HCT116 (cell line): ENCODE results near the gene AFDN. TPM values are rescaled to one million over a fixed set of nuclear protein-coding genes. Genes with fewer than 3 reads are reported as not detected.

Experiments used
- ATAC-seq: fragments of 200-7000 bp; cut with Tn5 transposase; 2 replicates; pipeline ENCODE4 v1.9.1; 2020; ENCODE audit warnings: mild to moderate bottlenecking, moderate library complexity
- BruUV-seq: library from RNA; stranded (reverse); fragments of 400-500 nt; replicated peaks from 2 replicates; lab custom pipeline; 2021; lab: Mats Ljungman, UMichigan
- CTCF ChIA-PET: fragments of 300-600 bp; sonication (Branson Sonifier 250); formaldehyde crosslinking; loops from one replicate; lab custom pipeline; 2021; ENCODE audit warnings: antibody characterized with exemption; lab: Charles Lee
- POLR2A ChIA-PET: fragments of 300-600, 350-600 bp; sonication (Branson Sonifier 250); formaldehyde crosslinking; loops from one replicate; lab custom pipeline; 2021; ENCODE audit warnings: antibody characterized with exemption; lab: Charles Lee
- RAD21 ChIA-PET, 2 experiments: fragments of 300-600 bp; sonication (Branson Sonifier 250); formaldehyde crosslinking; loops; one replicate each; lab custom pipeline; 2023; ENCODE audit warnings: low total read pairs in 2 of 2; ENCODE audit not compliant: uncharacterized antibody in 2 of 2, unreplicated experiment in 2 of 2, low non-redundant PET in 1 of 2; lab: Charles Lee
- DNase-seq: peaks from one replicate; pipeline ENCODE4 v3.0.0-alpha.2; 2010; ENCODE audit warnings: low read depth, low spot score
- H2AFZ ChIP-seq: fragments of 200-600 bp; shearing (Covaris generic), sonication (generic); 2 replicates; pipeline ENCODE4 v1.6.1; 2017; ENCODE audit warnings: low read depth, mixed run types, mixed read lengths, antibody characterized with exemption, low read length; ENCODE audit not compliant: poor library complexity, severe bottlenecking
- H3K27ac ChIP-seq: 2 replicates; pipeline ENCODE4 v1.5.1; 2012; ENCODE audit warnings: low read depth, low read length
- H3K27me3 ChIP-seq: fragments of 200-600 bp; sonication (generic); 2 replicates; pipeline ENCODE4 v1.6.1; 2016; ENCODE audit warnings: mixed run types, low read length, mixed read lengths; ENCODE audit not compliant: insufficient read depth
- H3K36me3 ChIP-seq, 2 experiments: fragments of 200-500 bp in 1 of 2; fragments of 200-600 bp in 1 of 2; sonication (Bioruptor generic) in 1 of 2; sonication (generic) in 1 of 2; 2 replicates each; pipeline versions ENCODE4 v1.5.1 to v1.6.1; 2014 to 2016; ENCODE audit warnings: low read length in 2 of 2, inconsistent platforms in 1 of 2, mixed read lengths in 1 of 2, mixed run types in 1 of 2; ENCODE audit not compliant: insufficient read depth in 2 of 2, control insufficient read depth in 1 of 2
- H3K4me1 ChIP-seq, 2 experiments: fragments of 200-600 bp in 1 of 2; sonication (generic) in 1 of 2; 2 replicates each; pipeline versions ENCODE4 v1.5.1 to v1.6.1; 2012 to 2017; ENCODE audit warnings: low read length in 2 of 2, inconsistent platforms in 1 of 2, mild to moderate bottlenecking in 1 of 2, mixed read lengths in 1 of 2, mixed run types in 1 of 2, moderate library complexity in 1 of 2; ENCODE audit not compliant: insufficient read depth in 2 of 2, control insufficient read depth in 1 of 2
- H3K4me2 ChIP-seq: fragments of 200-600 bp; sonication (generic); 2 replicates; pipeline ENCODE4 v1.6.1; 2017; ENCODE audit warnings: mixed run types, low read length, mixed read lengths
- H3K4me3 ChIP-seq, 2 experiments: fragments of 200-600 bp in 1 of 2; sonication (generic) in 1 of 2; replicated peaks in 1 of 2; 2 replicates each; pipeline ENCODE4 v1.5.1; 2011 to 2016; ENCODE audit warnings: low read length in 2 of 2, control low read depth in 1 of 2, low read depth in 1 of 2, mild to moderate bottlenecking in 1 of 2, mixed read lengths in 1 of 2, mixed run types in 1 of 2
- H3K79me2 ChIP-seq: fragments of 200-600 bp; sonication (generic); 2 replicates; pipeline ENCODE4 v1.6.1; 2017; ENCODE audit warnings: mild to moderate bottlenecking, mixed run types, low read length, moderate library complexity, mixed read lengths; ENCODE audit not compliant: insufficient read depth
- H3K9ac ChIP-seq: fragments of 200-600 bp; sonication (generic); 2 replicates; pipeline ENCODE4 v1.6.1; 2016; ENCODE audit warnings: low read length, mixed read lengths
- H3K9me2 ChIP-seq: fragments of 200-600 bp; sonication (generic), shearing (Covaris generic); 2 replicates; pipeline ENCODE4 v1.6.1; 2017; ENCODE audit warnings: mixed run types, mild to moderate bottlenecking, moderate library complexity; ENCODE audit not compliant: insufficient read depth
- H3K9me3 ChIP-seq, 2 experiments: fragments of 200-500 bp in 1 of 2; fragments of 200-600 bp in 1 of 2; sonication (Bioruptor generic) in 1 of 2; sonication (generic) in 1 of 2; 2 replicates each; pipeline ENCODE4 v1.6.1; 2014 to 2017; ENCODE audit warnings: low read length in 2 of 2, mixed read lengths in 2 of 2, inconsistent platforms in 1 of 2, low read depth in 1 of 2, mild to moderate bottlenecking in 1 of 2, mixed run types in 1 of 2, moderate library complexity in 1 of 2; ENCODE audit not compliant: control insufficient read depth in 1 of 2, insufficient read depth in 1 of 2
- H4K20me1 ChIP-seq: fragments of 200-600 bp; sonication (generic), shearing (Covaris generic); 2 replicates; pipeline ENCODE4 v1.6.1; 2017; ENCODE audit warnings: mixed run types, mild to moderate bottlenecking, moderate library complexity; ENCODE audit not compliant: insufficient read depth
- CEBPB ChIP-seq: IDR thresholded peaks from 2 replicates; pipeline ENCODE4 v1.6.1; 2012; ENCODE audit warnings: low read depth
- CTCF ChIP-seq, 3 experiments: fragments of 200-600 bp in 1 of 3; sonication (generic) in 1 of 3; IDR thresholded peaks in 2 of 3; conservative IDR thresholded peaks in 1 of 3; 2 replicates each; pipeline ENCODE4 v1.5.1; 2012 to 2017; ENCODE audit warnings: low read depth in 2 of 3, low read length in 2 of 3, antibody characterized with exemption in 1 of 3, borderline replicate concordance in 1 of 3, control low read depth in 1 of 3, mild to moderate bottlenecking in 1 of 3, mixed read lengths in 1 of 3, mixed run types in 1 of 3, moderate library complexity in 1 of 3; ENCODE audit not compliant: insufficient read depth in 1 of 3
- EGR1 ChIP-seq: IDR thresholded peaks from 2 replicates; pipeline ENCODE4 v1.6.1; 2012; ENCODE audit warnings: low read depth
- ELF1 ChIP-seq: IDR thresholded peaks from 2 replicates; pipeline ENCODE4 v1.6.1; 2012; ENCODE audit warnings: low read depth, borderline replicate concordance
- EZH2 ChIP-seq: fragments of 200-600 bp; sonication (generic); IDR thresholded peaks from 2 replicates; pipeline ENCODE4 v1.6.1; 2017; ENCODE audit warnings: antibody characterized with exemption, mixed run types
- FOSL1 ChIP-seq: IDR thresholded peaks from 2 replicates; pipeline ENCODE4 v1.6.1; 2012; ENCODE audit warnings: low read depth
- POLR2AphosphoS5 ChIP-seq: IDR thresholded peaks from 2 replicates; pipeline ENCODE4 v1.6.1; 2011; ENCODE audit warnings: mild to moderate bottlenecking, low read depth, low read length, moderate library complexity
- RAD21 ChIP-seq: IDR thresholded peaks from 2 replicates; pipeline ENCODE4 v1.6.1; 2012; ENCODE audit warnings: low read depth, mild to moderate bottlenecking
- SIN3A ChIP-seq: IDR thresholded peaks from 2 replicates; pipeline ENCODE4 v1.6.1; 2012; ENCODE audit warnings: low read depth
- SP1 ChIP-seq: IDR thresholded peaks from 2 replicates; pipeline ENCODE4 v1.6.1; 2012; ENCODE audit warnings: low read depth
- ZFX ChIP-seq: fragments of 450-650 bp; IDR thresholded peaks from 2 replicates; pipeline ENCODE4 v1.6.1; 2017
- intact Hi-C: fragments of 100-400 bp; cut with micrococcal nuclease; formaldehyde crosslinking; loops from 2 replicates; pipeline ENCODE4 v1.10.0; 2022
- total RNA-seq: library from RNA; stranded (reverse); gene quantifications from one replicate; pipeline ENCODE4 v1.2.1, GENCODE V29; 2021; ENCODE audit not compliant: unreplicated experiment

AFDN gene
- total RNA-seq, 1 experiment from 2014 or later = 59.4 TPM

- Histone ChIP-seq H2AFZ (no peak overlapping the region), H3K79me2 (no peaks in the 10 kb centered on the region), H3K27ac (no peak overlapping the region), H3K9me3 (no peaks in the 10 kb centered on the region), H4K20me1 (peaks cover 4% of the 10 kb centered on the region; the same call in 1 of the 2 replicates), H3K4me1 (no peaks in the 10 kb centered on the region), H3K4me2 (no peak overlapping the region), H3K36me3 (peaks cover 4 to 8% of the 10 kb centered on the region in 2 experiments; a peak in 2 of 4 replicates), H3K4me3 (no peak overlapping the region), H3K9ac (no peak overlapping the region), H3K9me2 (no peaks in the 10 kb centered on the region), H3K27me3 (no peaks in the 10 kb centered on the region)
- RAD21 ChIA-PET = no interaction called here
- ATAC-seq = no peak
- intact Hi-C loops = no loop called here
- BruUV-seq = no TSS peak
- CTCF ChIA-PET = no interaction called here
- TF ChIP-seq POLR2AphosphoS5 = no peak
- no peak for TF ChIP-seq RAD21
- TF ChIP-seq CTCF (IDR thresholded peaks at IDR 0.05 in 2 of 3, conservative IDR thresholded peaks at IDR 0.05 in 1 of 3; ENCODE audit: borderline replicate concordance in 1 of 3, insufficient read depth in 1 of 3, low read depth in 2 of 3, low read length in 2 of 3) = no peak
- TF ChIP-seq ELF1 = no peak
- no peak for TF ChIP-seq SIN3A
- TF ChIP-seq CEBPB = no peak
- TF ChIP-seq FOSL1 = no peak
- TF ChIP-seq EGR1 = no peak
- no peak for TF ChIP-seq ZFX
- no peak for TF ChIP-seq SP1
- no peak for TF ChIP-seq EZH2
- no peak for DNase-seq
- POLR2A ChIA-PET = no interaction called here
These were observed 51.5 kb downstream of the AFDN start for GRCh38 chr6:167877994-167878779.
